Spleen (tissue), 11 donors: Measurements from ENCODE around the gene PDGFA. TPM values are rescaled to one million over a fixed set of nuclear protein-coding genes. Genes with fewer than 3 reads are reported as not detected.

Experiments used
- DNase-seq: peaks from one replicate; pipeline ENCODE4 v3.0.0-alpha.2; 2020
- H3K27ac ChIP-seq, 8 donors: fragments of 200-600 bp; sonication (generic) in 7 of 8; 1 replicate in 4 of 8; 2 replicates in 4 of 8; pipeline versions ENCODE4 v1.5.0 to v1.8.0; 2016 to 2021; ENCODE audit warnings: inconsistent platforms in 4 of 8, mild to moderate bottlenecking in 4 of 8, moderate library complexity in 1 of 8
- H3K27me3 ChIP-seq, 7 donors: fragments of 200-600 bp; sonication (generic) in 6 of 7; replicated peaks in 1 of 7; 1 replicate in 4 of 7; 2 replicates in 3 of 7; pipeline versions ENCODE4 v1.5.0 to v1.8.0; 2016 to 2021; ENCODE audit warnings: inconsistent platforms in 3 of 7, mild to moderate bottlenecking in 1 of 7
- H3K36me3 ChIP-seq, 6 donors: fragments of 200-600 bp; sonication (generic) in 5 of 6; 1 replicate in 4 of 6; 2 replicates in 2 of 6; pipeline versions ENCODE4 v1.5.0 to v1.8.0; 2016 to 2021; ENCODE audit warnings: inconsistent platforms in 2 of 6
- H3K4me1 ChIP-seq, 6 donors: fragments of 200-600 bp; sonication (generic) in 5 of 6; 1 replicate in 3 of 6; 2 replicates in 3 of 6; pipeline versions ENCODE4 v1.5.0 to v1.8.0; 2016 to 2021; ENCODE audit warnings: inconsistent platforms in 3 of 6
- H3K4me3 ChIP-seq, 8 donors: fragments of 200-600 bp; sonication (generic) in 7 of 8; 1 replicate in 4 of 8; 2 replicates in 4 of 8; pipeline versions ENCODE4 v1.5.0 to v1.8.0; 2016 to 2021; ENCODE audit warnings: inconsistent platforms in 4 of 8, mild to moderate bottlenecking in 4 of 8, moderate library complexity in 2 of 8
- H3K9me3 ChIP-seq, 8 donors: fragments of 200-600 bp; sonication (generic) in 7 of 8; 1 replicate in 4 of 8; 2 replicates in 4 of 8; pipeline versions ENCODE4 v1.5.0 to v1.8.0; 2016 to 2021; ENCODE audit warnings: inconsistent platforms in 4 of 8
- POLR2A ChIP-seq, 3 donors: fragments of 450-650 bp; IDR thresholded peaks; one replicate each; pipeline ENCODE4 v1.5.1; 2017; ENCODE audit warnings: antibody characterized with exemption in 3 of 3, mild to moderate bottlenecking in 1 of 3
- POLR2AphosphoS5 ChIP-seq, 3 donors: sonication (generic); formaldehyde crosslinking; IDR thresholded peaks; one replicate each; pipeline ENCODE4 v1.5.1; 2017; ENCODE audit warnings: antibody characterized with exemption in 3 of 3
- WGBS, 5 donors: extraction: QIAGEN DNeasy Blood & Tissue Kit in 3 of 5; methylation state at CpG; one replicate each; pipeline versions ENCODE4 v1.1.5 to v1.1.7; 2013 to 2018; 5-methylcytosine and 5-hydroxymethylcytosine counted together
- intact Hi-C: fragments of 100-400 bp; cut with DNase I; formaldehyde crosslinking; loops from one replicate; pipeline ENCODE4 v1.15.0; 2023; ENCODE audit warnings: low total_unique reads
- polyA plus RNA-seq, 3 donors: library from polyadenylated mRNA; stranded (reverse); fragments of 200-250 nt; gene quantifications; one replicate each; pipeline ENCODE4 v1.2.1, GENCODE V29; 2013
- total RNA-seq, 7 donors: library from RNA; depleted of rRNA in 3 of 7; stranded (reverse); fragments of >200 nt in 3 of 7; fragmentation: NEBNext Ultra II Directional in 4 of 7; extraction: Animal tissue kit (Norgen Biotek cat#: 25700) in 4 of 7; gene quantifications; one replicate each; pipeline versions ENCODE4 v1.1.0 to v1.2.1, GENCODE V29; 2016 to 2021
- TF ChIP-seq, protein P1 (sequence below), 11 experiments: fragments of 200-600 bp in 7 of 11; fragments of 450-650 bp in 4 of 11; sonication (generic) in 4 of 11; IDR thresholded peaks in 8 of 11; conservative IDR thresholded peaks in 3 of 11; 1 replicate in 7 of 11; 2 replicates in 4 of 11; pipeline versions ENCODE4 v1.4.0 to v1.8.0; 2016 to 2021; ENCODE audit warnings: antibody characterized with exemption in 11 of 11, inconsistent platforms in 4 of 11, mild to moderate bottlenecking in 1 of 11
- donor health status: healthy with polysubstance abuse.
- donor health status: DM: no; HTN: no; CAD: no; lungs with moderate emphysema.
- donor health status: DM: no; HTN: no; CAD: no.
- donor health status: Bipolar disorder and iron deficiency.
- donor health status: healthy.
- donor health status: DM: no; HTN: no; CAD: no.
- donor health status: DM: yes; HTN: yes; CAD: no.

The PDGFA gene
- total and polyA plus RNA-seq, 10 donors: 6.1 to 49.5 (median 19.9) TPM

DNA sequence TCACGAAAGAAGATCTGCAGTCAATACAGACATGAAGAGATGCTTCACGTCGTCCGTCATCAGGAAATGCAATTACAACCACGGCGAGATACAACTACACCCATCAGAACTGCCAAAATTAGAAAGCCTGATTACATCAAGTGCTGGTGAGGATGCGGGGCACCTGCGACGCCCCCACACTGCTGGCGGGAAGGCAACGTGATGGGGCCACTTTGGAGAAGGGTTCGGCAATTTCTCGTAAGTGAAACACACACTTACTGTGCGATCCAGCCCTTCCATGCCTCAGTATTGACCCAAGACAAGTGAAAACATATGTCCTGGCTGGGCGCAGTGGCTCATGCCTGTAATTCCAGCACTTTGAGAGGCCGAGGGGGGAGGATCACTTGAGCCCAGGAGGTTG is 25.8 kb upstream of the PDGFA start:
- peaks cover 0 to 12% (median 3%) of the 10 kb centered on the region in 8 donors for H3K9me3 ChIP-seq
- H3K4me3 ChIP-seq: no peak overlapping the region
- WGBS, 5 donors: 84 to 93% (median 89%) methylated on average over 16 of the region's 16 CpGs
- no peak overlapping the region for H3K27ac ChIP-seq
- intact Hi-C loops: no loop called here
- DNase-seq: no peak
- H3K36me3 ChIP-seq: peaks cover 0 to 15% (median 3%) of the 10 kb centered on the region in 6 donors
- TF ChIP-seq, protein P1, sequence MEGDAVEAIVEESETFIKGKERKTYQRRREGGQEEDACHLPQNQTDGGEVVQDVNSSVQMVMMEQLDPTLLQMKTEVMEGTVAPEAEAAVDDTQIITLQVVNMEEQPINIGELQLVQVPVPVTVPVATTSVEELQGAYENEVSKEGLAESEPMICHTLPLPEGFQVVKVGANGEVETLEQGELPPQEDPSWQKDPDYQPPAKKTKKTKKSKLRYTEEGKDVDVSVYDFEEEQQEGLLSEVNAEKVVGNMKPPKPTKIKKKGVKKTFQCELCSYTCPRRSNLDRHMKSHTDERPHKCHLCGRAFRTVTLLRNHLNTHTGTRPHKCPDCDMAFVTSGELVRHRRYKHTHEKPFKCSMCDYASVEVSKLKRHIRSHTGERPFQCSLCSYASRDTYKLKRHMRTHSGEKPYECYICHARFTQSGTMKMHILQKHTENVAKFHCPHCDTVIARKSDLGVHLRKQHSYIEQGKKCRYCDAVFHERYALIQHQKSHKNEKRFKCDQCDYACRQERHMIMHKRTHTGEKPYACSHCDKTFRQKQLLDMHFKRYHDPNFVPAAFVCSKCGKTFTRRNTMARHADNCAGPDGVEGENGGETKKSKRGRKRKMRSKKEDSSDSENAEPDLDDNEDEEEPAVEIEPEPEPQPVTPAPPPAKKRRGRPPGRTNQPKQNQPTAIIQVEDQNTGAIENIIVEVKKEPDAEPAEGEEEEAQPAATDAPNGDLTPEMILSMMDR (IDR thresholded peaks at IDR 0.05 in 8 of 11, conservative IDR thresholded peaks at IDR 0.05 in 3 of 11): no peak
- TF ChIP-seq POLR2AphosphoS5 (IDR thresholded peaks at IDR 0.05): no peak
- peaks cover 0 to 16% (median 7%) of the 10 kb centered on the region in 6 donors for H3K4me1 ChIP-seq
- no peaks in the 10 kb centered on the region for H3K27me3 ChIP-seq

DNA sequence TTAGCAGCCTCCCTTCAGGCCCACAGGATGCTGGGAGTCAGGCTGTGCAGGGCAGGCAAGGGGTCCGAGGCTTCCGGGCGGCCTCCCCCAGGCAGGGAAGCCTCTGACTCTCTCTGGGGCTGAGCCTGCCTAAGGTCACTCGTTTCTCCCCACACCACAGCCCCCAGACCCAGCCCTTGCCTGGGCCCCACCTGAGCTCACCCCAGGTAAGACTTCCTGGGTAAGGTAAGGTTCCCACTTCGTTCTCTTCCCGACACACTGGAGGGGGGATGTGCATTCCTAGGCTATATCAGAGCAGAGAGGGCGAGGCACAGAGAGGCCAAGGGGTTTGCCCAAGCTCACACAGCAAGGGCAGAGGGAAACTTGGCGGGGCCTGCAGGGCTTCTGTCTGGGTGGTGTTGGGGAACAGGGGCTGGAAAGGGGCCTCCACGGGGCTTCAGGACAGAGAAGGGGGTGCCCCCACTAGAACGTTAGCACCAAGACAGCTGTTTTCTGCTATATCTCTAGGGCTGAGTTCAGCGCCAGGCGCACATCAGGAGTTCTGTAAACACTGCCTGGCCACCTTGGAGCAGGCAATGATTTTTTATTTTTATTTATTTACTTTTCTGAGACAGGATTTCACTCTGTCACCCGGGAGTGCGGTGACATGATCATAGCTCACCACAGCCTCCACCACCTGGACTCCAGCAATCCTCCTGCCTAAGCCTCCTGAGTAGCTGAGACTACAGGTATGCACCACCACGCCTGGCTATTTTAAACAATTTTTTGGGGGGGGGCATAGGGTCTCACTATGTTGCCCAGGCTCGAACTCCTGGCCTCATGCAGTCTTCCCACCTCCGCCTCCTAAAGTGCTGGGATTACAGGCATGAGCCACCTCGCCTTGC is 24.9 kb upstream of the PDGFA start:
- Histone ChIP-seq H3K36me3 (peaks cover 0 to 6% (median 0%) of the 10 kb centered on the region in 6 donors), H3K4me3 (no peak overlapping the region), H3K27ac (no peak overlapping the region), H3K4me1 (peaks cover 0 to 16% (median 7%) of the 10 kb centered on the region in 6 donors), H3K9me3 (peaks cover 0 to 12% (median 3%) of the 10 kb centered on the region in 8 donors), H3K27me3 (no peaks in the 10 kb centered on the region)
- 85 to 94% (median 91%) methylated on average over 17 to 18 of the region's 18 CpGs for WGBS, 5 donors
- DNase-seq: no peak
- TF ChIP-seq, protein P1 (IDR thresholded peaks at IDR 0.05 in 8 of 11, conservative IDR thresholded peaks at IDR 0.05 in 3 of 11): no peak
- TF ChIP-seq POLR2A (IDR thresholded peaks at IDR 0.05): no peak
- no peak for TF ChIP-seq POLR2AphosphoS5 (IDR thresholded peaks at IDR 0.05)
- intact Hi-C loops: no loop called here

DNA sequence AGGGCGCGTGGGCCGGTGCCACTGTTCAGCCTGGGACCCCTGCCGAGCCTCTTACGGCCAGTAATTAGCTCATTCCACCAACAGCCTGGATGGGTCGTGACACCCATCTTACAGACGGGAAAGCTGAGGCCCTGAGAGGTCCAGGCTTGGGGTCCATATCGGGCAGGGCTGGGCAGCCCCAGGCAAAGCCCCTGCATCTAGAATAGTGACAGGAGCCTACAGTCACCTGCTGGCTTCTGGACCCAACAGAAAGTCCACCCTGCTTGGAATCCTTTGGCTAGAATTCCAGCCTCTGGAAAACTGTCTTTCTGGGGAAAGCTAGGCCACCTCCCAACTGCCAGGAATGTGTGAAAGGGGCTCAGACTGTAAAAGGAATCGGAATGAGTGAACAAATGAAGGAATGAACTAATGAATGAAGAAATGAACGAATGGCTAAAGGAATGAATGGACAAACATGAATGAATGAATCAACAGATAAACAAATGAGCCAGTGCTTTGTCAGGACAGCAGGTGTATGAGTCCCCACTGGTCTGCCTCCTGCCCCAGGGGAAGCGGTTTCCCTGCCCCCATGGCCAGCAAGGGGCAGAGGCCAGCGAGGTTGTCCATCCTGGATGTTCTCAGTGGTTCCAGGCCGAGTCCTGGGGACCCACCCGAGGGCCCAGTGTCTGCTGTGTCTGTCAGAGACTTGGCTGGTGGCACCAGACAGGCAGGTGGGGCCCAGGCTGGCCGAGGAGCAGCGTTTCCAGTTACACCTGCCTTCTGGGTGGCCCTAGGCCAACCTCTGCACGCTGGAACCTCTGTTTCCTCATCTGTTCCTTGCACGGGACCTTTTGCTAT is 24.1 kb upstream of the PDGFA start:
- peaks cover 0 to 12% (median 3%) of the 10 kb centered on the region in 8 donors for H3K9me3 ChIP-seq
- H3K27ac ChIP-seq: peak overlapping the region in 6 of 8 donors; percentile 38 to 72 (median 54)
- 84 to 92% (median 87%) methylated on average over 12 to 18 of the region's 18 CpGs for WGBS, 5 donors
- H3K27me3 ChIP-seq: no peaks in the 10 kb centered on the region
- intact Hi-C loops: no loop called here
- no peak overlapping the region for H3K4me3 ChIP-seq
- no peaks in the 10 kb centered on the region for H3K36me3 ChIP-seq
- TF ChIP-seq, protein P1 (IDR thresholded peaks at IDR 0.05 in 8 of 11, conservative IDR thresholded peaks at IDR 0.05 in 3 of 11): no peak
- no peak for TF ChIP-seq POLR2A (IDR thresholded peaks at IDR 0.05)
- TF ChIP-seq POLR2AphosphoS5 (IDR thresholded peaks at IDR 0.05): no peak
- peaks cover 0 to 21% (median 10%) of the 10 kb centered on the region in 6 donors for H3K4me1 ChIP-seq
- no peak for DNase-seq
